Liver (tissue), 3 donors: ENCODE results near the gene VRK2.

Source experiments
- ATF3 ChIP-seq: IDR thresholded peaks from 2 replicates; pipeline ENCODE4 v1.6.1; 2016; ENCODE audit warnings: antibody characterized with exemption
- CTCF ChIP-seq: fragments of 150-350 bp; IDR thresholded peaks from 2 replicates; pipeline ENCODE4 v1.5.1; 2017; ENCODE audit warnings: improper control_type of control experiment, low read depth, low read length; ENCODE audit not compliant: missing input control
- HNF4A ChIP-seq, 2 donors: conservative IDR thresholded peaks; 2 replicates each; pipeline ENCODE4 v1.6.1; 2016; ENCODE audit warnings: antibody characterized with exemption in 2 of 2, mild to moderate bottlenecking in 2 of 2
- HNF4G ChIP-seq: IDR thresholded peaks from 2 replicates; pipeline ENCODE4 v1.6.1; 2016; ENCODE audit warnings: antibody characterized with exemption
- JUND ChIP-seq, 2 donors: IDR thresholded peaks; 2 replicates each; pipeline ENCODE4 v1.6.1; 2016; ENCODE audit warnings: antibody characterized with exemption in 2 of 2
- MAX ChIP-seq: IDR thresholded peaks from 2 replicates; pipeline ENCODE4 v1.6.1; 2016; ENCODE audit warnings: antibody characterized with exemption
- NR2F2 ChIP-seq: IDR thresholded peaks from 2 replicates; pipeline ENCODE4 v1.6.1; 2016; ENCODE audit warnings: antibody characterized with exemption
- RAD21 ChIP-seq, 2 donors: IDR thresholded peaks; 2 replicates each; pipeline ENCODE4 v1.6.1; 2016; ENCODE audit warnings: antibody characterized with exemption in 2 of 2, mild to moderate bottlenecking in 2 of 2
- REST ChIP-seq: IDR thresholded peaks from 2 replicates; pipeline ENCODE4 v1.6.1; 2016; ENCODE audit warnings: antibody characterized with exemption, mild to moderate bottlenecking
- TAF1 ChIP-seq: conservative IDR thresholded peaks from 2 replicates; pipeline ENCODE4 v1.6.1; 2016; ENCODE audit warnings: antibody characterized with exemption, mild to moderate bottlenecking
- YY1 ChIP-seq: IDR thresholded peaks from 2 replicates; pipeline ENCODE4 v1.6.1; 2016; ENCODE audit warnings: antibody characterized with exemption, mild to moderate bottlenecking
- ZBTB33 ChIP-seq: IDR thresholded peaks from 2 replicates; pipeline ENCODE4 v1.6.1; 2016; ENCODE audit warnings: antibody characterized with exemption
- donor health status: healthy.
- donor health status: healthy.

- no peak for TF ChIP-seq YY1
- no peak for TF ChIP-seq CTCF
- no peak for TF ChIP-seq HNF4A (conservative IDR thresholded peaks at IDR 0.05)
- TF ChIP-seq TAF1: no peak
- TF ChIP-seq ZBTB33: no peak
- TF ChIP-seq MAX: no peak
- no peak for TF ChIP-seq RAD21 (IDR thresholded peaks at IDR 0.05)
- TF ChIP-seq REST: no peak
- TF ChIP-seq JUND (IDR thresholded peaks at IDR 0.05): no peak
- no peak for TF ChIP-seq HNF4G
- TF ChIP-seq NR2F2: no peak
- no peak for TF ChIP-seq ATF3
Measured at GRCh38 chr2:58055033-58055786, 8.6 kb downstream of the VRK2 start.
